Limb (tissue), 2 donors: ENCODE data around the gene OR51B5.
"Not testable (repeated sequence)": the region's sequence is repeated elsewhere in the genome, so short reads cannot be mapped to it uniquely, and the experiment has no call there.

Source experiments
- DNase-seq, 2 donors: peaks; one replicate each; pipeline ENCODE4 v3.0.0-alpha.2; 2016; ENCODE audit errors: extremely low spot score in 2 of 2

OR51B5 gene

GRCh38 chr11:5335170-5335569 lies 8.2 kb downstream of the OR51B5 start:
- DNase-seq = no peak

- DNase-seq = no peak
Measured at GRCh38 chr11:5324197-5324596, 19.1 kb downstream of the OR51B5 start, which contains the start of gene OR51B2. OR51B2 (minus strand) TSS chr11:5324297; CDS start chr11:5324297, 0 bp downstream.

GRCh38 chr11:5317292-5317691 lies 26.0 kb downstream of the OR51B5 start:
- DNase-seq = no peak

- not testable (repeated sequence) for DNase-seq
Measured at GRCh38 chr11:5313326-5314023, 29.8 kb downstream of the OR51B5 start.

- no peak for DNase-seq
Measured at GRCh38 chr11:5310423-5310822, 32.9 kb downstream of the OR51B5 start.

- DNase-seq = no peak
Measured at GRCh38 chr11:5307256-5308019, 35.9 kb downstream of the OR51B5 start.

- DNase-seq = no peak
Measured at GRCh38 chr11:5304046-5304445, 39.3 kb downstream of the OR51B5 start.

- DNase-seq = no peak
Measured at GRCh38 chr11:5303626-5304025, 39.7 kb downstream of the OR51B5 start.

GRCh38 chr11:5301846-5302245 lies 41.5 kb downstream of the OR51B5 start, which contains the start of gene OR51B4:
OR51B4 (minus strand) TSS chr11:5301946; CDS start chr11:5301946, 0 bp downstream.
- DNase-seq = no peak

- no peak for DNase-seq
Measured at GRCh38 chr11:5300251-5300650, 43.1 kb downstream of the OR51B5 start.

GRCh38 chr11:5298451-5298850 lies 44.9 kb downstream of the OR51B5 start:
- no peak for DNase-seq

- DNase-seq = no peak
Measured at GRCh38 chr11:5297721-5298323, 45.5 kb downstream of the OR51B5 start.

- not testable (repeated sequence) for DNase-seq
Measured at GRCh38 chr11:5294342-5294995, 48.9 kb downstream of the OR51B5 start.

GRCh38 chr11:5293028-5293427 lies 50.3 kb downstream of the OR51B5 start:
- DNase-seq = no peak
